Keratinocyte (primary cell): Measurements from ENCODE around the gene FASTKD3. TPM values are rescaled to one million over a fixed set of nuclear protein-coding genes. Genes with fewer than 3 reads are reported as not detected.

ENCODE experiments used
- DNase-seq: peaks from one replicate; pipeline ENCODE4 v3.0.0-alpha.2; 2011; ENCODE audit warnings: low read depth, missing footprints, low spot score
- FAIRE-seq: peaks from 2 replicates; lab custom pipeline; 2011; peaks lifted over from hg19 to GRCh38; lab: Jason Lieb, UNC
- H2AFZ ChIP-seq: 2 replicates; pipeline ENCODE4 v1.6.0; 2012; ENCODE audit warnings: low read length, control low read depth, inconsistent platforms; ENCODE audit not compliant: control insufficient read depth
- H3K27ac ChIP-seq: 2 replicates; pipeline ENCODE4 v1.5.1; 2011; ENCODE audit warnings: low read length; ENCODE audit not compliant: control insufficient read depth, insufficient read depth
- H3K27me3 ChIP-seq: 3 replicates; pipeline ENCODE4 v1.6.0; 2011; ENCODE audit warnings: low read length; ENCODE audit not compliant: control insufficient read depth, insufficient read depth; ENCODE audit errors: extremely low read depth
- H3K36me3 ChIP-seq, 2 experiments: 2 replicates in 1 of 2; 3 replicates in 1 of 2; pipeline ENCODE4 v1.5.1; 2011; ENCODE audit warnings: low read length in 2 of 2, mild to moderate bottlenecking in 1 of 2; ENCODE audit not compliant: control insufficient read depth in 2 of 2, insufficient read depth in 2 of 2; ENCODE audit errors: extremely low read depth in 1 of 2
- H3K4me1 ChIP-seq: 3 replicates; pipeline ENCODE4 v1.5.1; 2011; ENCODE audit warnings: low read length; ENCODE audit not compliant: control insufficient read depth, insufficient read depth; ENCODE audit errors: extremely low read depth
- H3K4me2 ChIP-seq: 3 replicates; pipeline ENCODE4 v1.6.0; 2011; ENCODE audit warnings: low read depth, low read length; ENCODE audit not compliant: control insufficient read depth, insufficient read depth; ENCODE audit errors: extremely low read depth
- H3K4me3 ChIP-seq, 3 experiments: fragments of 200-600 bp in 1 of 3; sonication (generic) in 1 of 3; 2 replicates in 2 of 3; 3 replicates in 1 of 3; pipeline ENCODE4 v1.5.1; 2011 to 2016; ENCODE audit warnings: low read length in 3 of 3, mild to moderate bottlenecking in 3 of 3, control low read depth in 2 of 3, inconsistent platforms in 1 of 3, low read depth in 1 of 3, mixed read lengths in 1 of 3, mixed run types in 1 of 3, moderate library complexity in 1 of 3; ENCODE audit not compliant: control insufficient read depth in 2 of 3, insufficient read depth in 2 of 3; ENCODE audit errors: extremely low read depth in 1 of 3
- H3K79me2 ChIP-seq: 2 replicates; pipeline ENCODE4 v1.6.0; 2012; ENCODE audit warnings: low read length; ENCODE audit not compliant: control insufficient read depth, insufficient read depth
- H3K9ac ChIP-seq: 3 replicates; pipeline ENCODE4 v1.6.0; 2011; ENCODE audit warnings: low read length; ENCODE audit not compliant: control insufficient read depth, insufficient read depth; ENCODE audit errors: extremely low read depth
- H3K9me1 ChIP-seq: 3 replicates; pipeline ENCODE4 v1.6.0; 2011; ENCODE audit warnings: low read length; ENCODE audit not compliant: control insufficient read depth, insufficient read depth; ENCODE audit errors: extremely low read depth
- H3K9me3 ChIP-seq: 2 replicates; pipeline ENCODE4 v1.5.1; 2012; ENCODE audit warnings: low read depth, low read length; ENCODE audit not compliant: control insufficient read depth
- H4K20me1 ChIP-seq: 3 replicates; pipeline ENCODE4 v1.6.0; 2011; ENCODE audit warnings: low read length; ENCODE audit not compliant: control insufficient read depth, insufficient read depth; ENCODE audit errors: extremely low read depth
- EZH2 ChIP-seq: IDR thresholded peaks from one replicate; pipeline ENCODE4 v1.6.1; 2012; ENCODE audit warnings: inconsistent platforms, mild to moderate bottlenecking, low read length, moderate library complexity
- dilution Hi-C: fragments of 300-500 bp; cut with MboI; formaldehyde crosslinking; loops from one replicate; pipeline ENCODE4 v1.7.0; 2020; ENCODE audit warnings: low sequenced_read_pairs; ENCODE audit not compliant: extremely low pct_ligation_motif_present
- polyA plus RNA-seq, 5 experiments: library from polyadenylated mRNA; depleted of rRNA in 3 of 5; stranded (reverse) in 3 of 5; stranded (forward) in 1 of 5; unstranded in 1 of 5; fragments of >200 nt; gene quantifications; 1 replicate in 1 of 5; 2 replicates in 3 of 5; 3 replicates in 1 of 5; pipeline versions ENCODE4 v1.2.1 to v1.2.3, GENCODE V29; 2011 to 2012; ENCODE audit warnings: missing spikeins in 2 of 5, low read depth in 1 of 5, low replicate concordance in 1 of 5
- TF ChIP-seq, protein P1 (sequence below), 3 experiments: IDR thresholded peaks in 1 of 3; conservative IDR thresholded peaks in 1 of 3; optimal IDR thresholded peaks in 1 of 3; 2 replicates in 2 of 3; 3 replicates in 1 of 3; pipeline versions ENCODE3 to v1.5.1; 2011; ENCODE audit warnings: low read length in 3 of 3, mild to moderate bottlenecking in 3 of 3, moderate library complexity in 2 of 3, control low read depth in 1 of 3, inconsistent platforms in 1 of 3; ENCODE audit not compliant: insufficient read depth in 2 of 3; ENCODE audit errors: extremely low read depth in 1 of 3

FASTKD3 gene
- polyA plus RNA-seq, 1 donor (not counting 4 experiments of a cell fraction or from before 2014, with no cell fraction given), result 13.8 TPM

GRCh38 chr5:7814816-7815215, 54.0 kb downstream of the FASTKD3 start:
- Histone ChIP-seq H3K9me1 (no peaks in the 10 kb centered on the region), H3K9ac (no peak overlapping the region), H3K27me3 (no peaks in the 10 kb centered on the region), H3K4me3 (no peak overlapping the region), H3K9me3 (no peaks in the 10 kb centered on the region), H2AFZ (no peak overlapping the region), H4K20me1 (no peaks in the 10 kb centered on the region), H3K4me2 (no peak overlapping the region), H3K4me1 (no peaks in the 10 kb centered on the region), H3K27ac (no peak overlapping the region), H3K79me2 (no peaks in the 10 kb centered on the region), H3K36me3 (no peaks in the 10 kb centered on the region)
- dilution Hi-C loops, result no loop called here
- FAIRE-seq (no peak), DNase-seq (no peak)
- TF ChIP-seq, protein P1, sequence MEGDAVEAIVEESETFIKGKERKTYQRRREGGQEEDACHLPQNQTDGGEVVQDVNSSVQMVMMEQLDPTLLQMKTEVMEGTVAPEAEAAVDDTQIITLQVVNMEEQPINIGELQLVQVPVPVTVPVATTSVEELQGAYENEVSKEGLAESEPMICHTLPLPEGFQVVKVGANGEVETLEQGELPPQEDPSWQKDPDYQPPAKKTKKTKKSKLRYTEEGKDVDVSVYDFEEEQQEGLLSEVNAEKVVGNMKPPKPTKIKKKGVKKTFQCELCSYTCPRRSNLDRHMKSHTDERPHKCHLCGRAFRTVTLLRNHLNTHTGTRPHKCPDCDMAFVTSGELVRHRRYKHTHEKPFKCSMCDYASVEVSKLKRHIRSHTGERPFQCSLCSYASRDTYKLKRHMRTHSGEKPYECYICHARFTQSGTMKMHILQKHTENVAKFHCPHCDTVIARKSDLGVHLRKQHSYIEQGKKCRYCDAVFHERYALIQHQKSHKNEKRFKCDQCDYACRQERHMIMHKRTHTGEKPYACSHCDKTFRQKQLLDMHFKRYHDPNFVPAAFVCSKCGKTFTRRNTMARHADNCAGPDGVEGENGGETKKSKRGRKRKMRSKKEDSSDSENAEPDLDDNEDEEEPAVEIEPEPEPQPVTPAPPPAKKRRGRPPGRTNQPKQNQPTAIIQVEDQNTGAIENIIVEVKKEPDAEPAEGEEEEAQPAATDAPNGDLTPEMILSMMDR (optimal IDR thresholded peaks at IDR 0.05 in 1 of 3, IDR thresholded peaks at IDR 0.05 in 1 of 3, conservative IDR thresholded peaks at IDR 0.05 in 1 of 3; ENCODE audit: extremely low read depth in 1 of 3, insufficient read depth in 2 of 3, low read length in 3 of 3), result no peak
- TF ChIP-seq EZH2, result no peak

- DNase-seq (no peak), FAIRE-seq (no peak)
- no peaks in the 10 kb centered on the region for H3K27me3 ChIP-seq
- dilution Hi-C loops, result no loop called here
- H3K4me2 ChIP-seq, result no peak overlapping the region
- H3K79me2 ChIP-seq, result no peaks in the 10 kb centered on the region
- H2AFZ ChIP-seq, result no peak overlapping the region
- no peak overlapping the region for H3K4me3 ChIP-seq
- no peak for TF ChIP-seq EZH2
- TF ChIP-seq, protein P1 (optimal IDR thresholded peaks at IDR 0.05 in 1 of 3, IDR thresholded peaks at IDR 0.05 in 1 of 3, conservative IDR thresholded peaks at IDR 0.05 in 1 of 3; ENCODE audit: extremely low read depth in 1 of 3, insufficient read depth in 2 of 3, low read length in 3 of 3), result no peak
- no peaks in the 10 kb centered on the region for H3K4me1 ChIP-seq
- H4K20me1 ChIP-seq, result no peaks in the 10 kb centered on the region
- H3K36me3 ChIP-seq, result no peaks in the 10 kb centered on the region
- H3K9me3 ChIP-seq, result no peaks in the 10 kb centered on the region
- H3K9ac ChIP-seq, result no peak overlapping the region
- H3K27ac ChIP-seq, result no peak overlapping the region
- H3K9me1 ChIP-seq, result no peaks in the 10 kb centered on the region
Measured at GRCh38 chr5:7813576-7813975, 55.3 kb downstream of the FASTKD3 start.
